ENCODE data around the gene ZC3H10. TPM values are rescaled to one million over a fixed set of nuclear protein-coding genes. Genes with fewer than 3 reads are reported as not detected.

The ZC3H10 gene
- total RNA-seq, 2 experiments from 2014 or later = 12.6 to 16.5 TPM

GRCh38 chr12:56081393-56082347 lies 36.4 kb upstream of the ZC3H10 start:
- no peak for DNase-seq (ENCODE audit: low spot score)

GRCh38 chr12:56082382-56082781 lies 35.7 kb upstream of the ZC3H10 start:
- H3K4me2 ChIP-seq (ENCODE audit: low read length) = no peak overlapping the region
- CTCF ChIA-PET (ENCODE audit: unreplicated experiment) = no interaction called here

More at GRCh38 chr12:56081393-56082347, 36.4 kb upstream of the ZC3H10 start:
- TF ChIP-seq, protein P1, sequence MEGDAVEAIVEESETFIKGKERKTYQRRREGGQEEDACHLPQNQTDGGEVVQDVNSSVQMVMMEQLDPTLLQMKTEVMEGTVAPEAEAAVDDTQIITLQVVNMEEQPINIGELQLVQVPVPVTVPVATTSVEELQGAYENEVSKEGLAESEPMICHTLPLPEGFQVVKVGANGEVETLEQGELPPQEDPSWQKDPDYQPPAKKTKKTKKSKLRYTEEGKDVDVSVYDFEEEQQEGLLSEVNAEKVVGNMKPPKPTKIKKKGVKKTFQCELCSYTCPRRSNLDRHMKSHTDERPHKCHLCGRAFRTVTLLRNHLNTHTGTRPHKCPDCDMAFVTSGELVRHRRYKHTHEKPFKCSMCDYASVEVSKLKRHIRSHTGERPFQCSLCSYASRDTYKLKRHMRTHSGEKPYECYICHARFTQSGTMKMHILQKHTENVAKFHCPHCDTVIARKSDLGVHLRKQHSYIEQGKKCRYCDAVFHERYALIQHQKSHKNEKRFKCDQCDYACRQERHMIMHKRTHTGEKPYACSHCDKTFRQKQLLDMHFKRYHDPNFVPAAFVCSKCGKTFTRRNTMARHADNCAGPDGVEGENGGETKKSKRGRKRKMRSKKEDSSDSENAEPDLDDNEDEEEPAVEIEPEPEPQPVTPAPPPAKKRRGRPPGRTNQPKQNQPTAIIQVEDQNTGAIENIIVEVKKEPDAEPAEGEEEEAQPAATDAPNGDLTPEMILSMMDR (conservative IDR thresholded peaks at IDR 0.05; ENCODE audit: low read length) = no peak
- no peak for TF ChIP-seq EZH2phosphoT487 (IDR thresholded peaks at IDR 0.05; ENCODE audit: borderline replicate concordance, low read depth, low read length)
- Histone ChIP-seq H3K9me2 (ENCODE audit: insufficient read depth, low read length) (no peaks in the 10 kb centered on the region), H3K4me2 (ENCODE audit: low read length) (no peak overlapping the region), H3K27ac (ENCODE audit: low read depth, low read length, poor library complexity, severe bottlenecking) (no peak overlapping the region), H3K79me2 (ENCODE audit: insufficient read depth, low read depth, low read length) (no peaks in the 10 kb centered on the region), H3K9me3 (ENCODE audit: low read length) (no peaks in the 10 kb centered on the region), H4K20me1 (ENCODE audit: insufficient read depth, low read length) (no peaks in the 10 kb centered on the region), H3K4me3 (ENCODE audit: low read depth, low read length, poor library complexity, severe bottlenecking) (no peak overlapping the region), H3K4me1 (ENCODE audit: insufficient read depth, low read length, poor library complexity, severe bottlenecking) (peaks cover 16% of the 10 kb centered on the region), H2AFZ (ENCODE audit: low read length) (no peak overlapping the region), H3K36me3 (ENCODE audit: insufficient read depth, low read length) (no peaks in the 10 kb centered on the region)
- intact Hi-C loops (cut with micrococcal nuclease; ENCODE audit: unreplicated experiment) = no loop called here
- ChIA-PET POLR2A (interaction anchor here (0.6 to 1.4 kb wide), 4 partner anchors 23 to 1094 kb away, joined by 3 to 6 read pairs (median 3); partner anchors contain the start of gene PA2G4), CTCF (ENCODE audit: unreplicated experiment) (no interaction called here)
- BruUV-seq (replicated peaks) = no TSS peak

More at GRCh38 chr12:56082382-56082781, 35.7 kb upstream of the ZC3H10 start:
- H3K4me3 ChIP-seq (ENCODE audit: low read depth, low read length, poor library complexity, severe bottlenecking) = no peak overlapping the region
- TF ChIP-seq, protein P1 (conservative IDR thresholded peaks at IDR 0.05; ENCODE audit: low read length) = no peak
- no peak overlapping the region for H2AFZ ChIP-seq (ENCODE audit: low read length)
- POLR2A ChIA-PET = interaction anchor here (0.6 kb wide), 3 partner anchors 22 to 1093 kb away, joined by 3 read pairs; partner anchors contain the start of gene PA2G4
- no peaks in the 10 kb centered on the region for H3K79me2 ChIP-seq (ENCODE audit: insufficient read depth, low read depth, low read length)
- no peaks in the 10 kb centered on the region for H3K9me3 ChIP-seq (ENCODE audit: low read length)
- no peak for DNase-seq (ENCODE audit: low spot score)
- no TSS peak for BruUV-seq (replicated peaks)
- intact Hi-C loops (cut with micrococcal nuclease; ENCODE audit: unreplicated experiment) = no loop called here
- H3K36me3 ChIP-seq (ENCODE audit: insufficient read depth, low read length) = no peaks in the 10 kb centered on the region
- H3K9me2 ChIP-seq (ENCODE audit: insufficient read depth, low read length) = no peaks in the 10 kb centered on the region
- H3K4me1 ChIP-seq (ENCODE audit: insufficient read depth, low read length, poor library complexity, severe bottlenecking) = peaks cover 16% of the 10 kb centered on the region
- H4K20me1 ChIP-seq (ENCODE audit: insufficient read depth, low read length) = no peaks in the 10 kb centered on the region
- H3K27ac ChIP-seq (ENCODE audit: low read depth, low read length, poor library complexity, severe bottlenecking) = no peak overlapping the region

All from OCI-LY7 (cell line).